GM19240 (cell line): ENCODE results near the gene C8G.

Source experiments
- DNase-seq: peaks from one replicate; pipeline ENCODE4 v3.0.0; 2011; ENCODE audit warnings: low spot score; ENCODE audit not compliant: insufficient read length

C8G gene

GRCh38 chr9:136944519-136945332 lies at the start of gene C8G, which contains the start of gene FBXW5:
Gene C8G (plus strand): TSS chr9:136945243. CDS start chr9:136945321, 78 bp downstream.
Gene FBXW5 (minus strand): TSS chr9:136944738. CDS start chr9:136944083, 655 bp downstream.
- DNase-seq: peak; percentile 96

GRCh38 chr9:136896027-136896426 lies 49.0 kb upstream of the C8G start:
- no peak for DNase-seq

- no peak for DNase-seq
Observed at GRCh38 chr9:136898483-136899100, 46.5 kb upstream of the C8G start.

- no peak for DNase-seq
Observed at GRCh38 chr9:136899196-136899595, 45.8 kb upstream of the C8G start.

GRCh38 chr9:136900556-136900955 lies 44.5 kb upstream of the C8G start:
- DNase-seq: no peak

GRCh38 chr9:136900988-136901515 lies 44.0 kb upstream of the C8G start:
- DNase-seq: no peak

GRCh38 chr9:136901516-136902258 lies 43.4 kb upstream of the C8G start:
- DNase-seq: peak; percentile 85

- DNase-seq: peak; percentile 92
Observed at GRCh38 chr9:136902259-136902821, 42.7 kb upstream of the C8G start.

- DNase-seq: no peak
Observed at GRCh38 chr9:136903041-136903554, 41.9 kb upstream of the C8G start.

GRCh38 chr9:136906266-136906665 lies 38.8 kb upstream of the C8G start:
- no peak for DNase-seq

- DNase-seq: no peak
Observed at GRCh38 chr9:136907011-136907914, 37.8 kb upstream of the C8G start.

GRCh38 chr9:136910197-136910900 lies 34.7 kb upstream of the C8G start:
- DNase-seq: no peak

GRCh38 chr9:136910901-136911245 lies 34.2 kb upstream of the C8G start:
- no peak for DNase-seq

GRCh38 chr9:136913701-136914438 lies 31.2 kb upstream of the C8G start:
- no peak for DNase-seq

GRCh38 chr9:136915632-136916329 lies 29.3 kb upstream of the C8G start:
- no peak for DNase-seq

GRCh38 chr9:136916330-136917184 lies 28.5 kb upstream of the C8G start:
- no peak for DNase-seq

GRCh38 chr9:136917902-136918301 lies 27.1 kb upstream of the C8G start:
- DNase-seq: no peak
